Heart left ventricle (tissue), 16 donors: ENCODE data around the gene RBP5. TPM values are rescaled to one million over a fixed set of nuclear protein-coding genes. Genes with fewer than 3 reads are reported as not detected.
A peak's percentile ranks its signal among the peaks of the same experiment; 100 is the strongest.

ENCODE experiments used
- ATAC-seq, 4 donors: fragments of 200-7000 bp; cut with Tn5 transposase; one replicate each; pipeline ENCODE4 v1.9.1; 2020 to 2022; ENCODE audit warnings: moderate library complexity in 4 of 4, mild to moderate bottlenecking in 3 of 4, moderate number of reproducible peaks in 1 of 4
- DNase-seq, 5 donors: peaks; one replicate each; pipeline ENCODE4 v3.0.0-alpha.2; 2020
- H3K27ac ChIP-seq, 12 donors: fragments of 200-600 bp; sonication (generic) in 4 of 12; one replicate each; pipeline versions ENCODE4 v1.5.0 to v1.8.0; 2016 to 2022; ENCODE audit warnings: mild to moderate bottlenecking in 2 of 12
- H3K27me3 ChIP-seq, 9 donors: fragments of 200-600 bp; sonication (generic) in 2 of 9; one replicate each; pipeline versions ENCODE4 v1.5.1 to v1.8.0; 2016 to 2022; ENCODE audit warnings: mild to moderate bottlenecking in 3 of 9
- H3K36me3 ChIP-seq, 9 donors: fragments of 200-600 bp; sonication (generic) in 2 of 9; one replicate each; pipeline versions ENCODE4 v1.5.0 to v1.8.0; 2018 to 2022; ENCODE audit warnings: mild to moderate bottlenecking in 2 of 9
- H3K4me1 ChIP-seq, 12 donors: fragments of 200-600 bp; sonication (generic) in 4 of 12; one replicate each; pipeline versions ENCODE4 v1.5.0 to v1.8.0; 2016 to 2022; ENCODE audit warnings: mild to moderate bottlenecking in 3 of 12
- H3K4me3 ChIP-seq, 12 donors: fragments of 200-600 bp; sonication (generic) in 4 of 12; one replicate each; pipeline versions ENCODE4 v1.5.0 to v1.8.0; 2017 to 2022; ENCODE audit warnings: mild to moderate bottlenecking in 9 of 12, moderate library complexity in 4 of 12
- H3K9me3 ChIP-seq, 12 donors: fragments of 200-600 bp; sonication (generic) in 4 of 12; one replicate each; pipeline versions ENCODE4 v1.5.0 to v1.8.0; 2016 to 2022; ENCODE audit warnings: mild to moderate bottlenecking in 1 of 12
- POLR2A ChIP-seq, 2 donors: fragments of 450-650 bp; IDR thresholded peaks; one replicate each; pipeline ENCODE4 v1.6.1; 2017; ENCODE audit warnings: antibody characterized with exemption in 2 of 2, mild to moderate bottlenecking in 2 of 2, moderate library complexity in 2 of 2
- WGBS, 4 donors: extraction: QIAGEN DNeasy Blood & Tissue Kit in 2 of 4; methylation state at CpG; one replicate each; pipeline versions ENCODE4 v1.1.5 to v1.1.7; 2013 to 2018; 5-methylcytosine and 5-hydroxymethylcytosine counted together
- intact Hi-C, 10 donors: fragments of 100-400 bp; cut with DNase I; formaldehyde crosslinking; loops; one replicate each; pipeline versions ENCODE4 v1.11.1 to v1.14.2; 2022
- polyA plus RNA-seq, 2 donors: library from polyadenylated mRNA; stranded (reverse); fragments of 200-250 nt; gene quantifications; one replicate each; pipeline ENCODE4 v1.2.3, GENCODE V29; 2013
- total RNA-seq, 9 donors: library from RNA; depleted of rRNA in 2 of 9; stranded (reverse); fragments of >200 nt in 2 of 9; fragmentation: NEBNext Ultra II Directional in 3 of 9; extraction: Animal tissue kit (Norgen Biotek cat#: 25700) in 3 of 9; gene quantifications; one replicate each; pipeline versions ENCODE4 v1.1.0 to v1.2.4, GENCODE V29; 2016 to 2023
- TF ChIP-seq, protein P1 (sequence below), 12 donors: fragments of 200-600 bp; sonication (generic) in 4 of 12; IDR thresholded peaks; one replicate each; pipeline versions ENCODE4 v1.5.0 to v1.8.0; 2018 to 2022; ENCODE audit warnings: antibody characterized with exemption in 12 of 12, mild to moderate bottlenecking in 5 of 12
- donor health status: ischemic (EF 13 %, LVEDD 7.1; RV severe dilation, severe dysfunction).
- donor health status: healthy with polysubstance abuse.
- donor health status: DM: no; HTN: yes; CAD: no.
- donor health status: DM: no; HTN: no; CAD: no.
- donor health status: ischemic (EF 25% LVEDD 6.9; RV normal size, moderate dysfunction).
- donor health status: ischemic (EF 25% LVEDD 5.7; RV mildly dilated, moderate dysfunction).
- donor health status: healthy.
- donor health status: DM: yes; HTN: yes; CAD: no.
- donor health status: ischemic (EF 35%, LVEDD 5.7; RV mildly dilated, moderate dysfunction).
- donor health status: nonischemic (EF 11% LVEDD 7.7; RV severe dilation, severe dysfunction).
- donor health status: DM: yes; HTN: yes; CAD: no.
- donor health status: PGD.
- donor health status: ischemic (EF 29% LVEDD 5.4; RV normal size, mild dysfunction).
- donor health status: nonischemic (EF 23%, LVEDD 6.1; RV moderate dilation, normal function).

RBP5 gene
- total and polyA plus RNA-seq, 11 donors, result 0.34 to 2.1 (median 0.90) TPM; not detected in 7

DNA sequence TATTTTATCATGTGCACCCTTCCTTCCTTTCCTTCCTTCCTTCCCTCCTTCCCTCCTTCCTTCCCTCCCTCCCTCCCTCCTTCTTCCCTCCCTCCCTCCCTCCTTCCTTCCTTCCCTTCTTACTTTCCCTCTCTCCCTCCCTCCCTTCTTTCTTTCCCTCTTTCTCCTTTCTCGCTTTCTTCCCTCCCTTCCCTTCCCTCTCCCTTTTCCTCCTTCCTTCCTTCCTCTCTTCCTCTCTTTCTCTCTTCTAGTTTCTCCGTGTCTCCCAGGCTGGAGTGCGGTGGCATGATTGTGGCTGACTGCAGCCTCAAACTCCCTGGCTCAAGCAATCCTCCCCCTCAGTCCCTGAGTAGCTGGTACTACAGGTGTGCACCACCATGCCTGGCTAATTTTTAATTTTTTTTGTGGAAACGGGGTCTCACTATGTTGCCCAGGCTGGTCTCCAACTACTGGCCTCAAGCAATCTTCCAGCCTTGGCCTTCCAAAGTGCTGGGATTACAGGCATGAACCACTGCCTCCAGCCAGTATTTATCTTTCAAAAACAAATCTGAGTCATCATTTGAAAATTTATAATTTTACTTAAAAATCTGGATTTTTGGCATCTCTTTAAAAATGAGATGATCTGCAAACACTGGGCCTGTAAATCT lies 27.5 kb downstream of the RBP5 start:
- H3K27me3 ChIP-seq, result no peaks in the 10 kb centered on the region
- 87 to 96% (median 92%) methylated on average over 4 of the region's 4 CpGs for WGBS, 4 donors
- peaks cover 0 to 11% (median 0%) of the 10 kb centered on the region in 12 donors for H3K4me1 ChIP-seq
- intact Hi-C loops, result loop anchor here in 1 of 10 donors (10.0 kb wide), 1 partner anchor 156 kb away; the partner anchor contains the start of genes C12orf57 and RNU7-1
- H3K36me3 ChIP-seq, result peaks cover 0 to 50% (median 7%) of the 10 kb centered on the region in 9 donors
- H3K4me3 ChIP-seq, result no peak overlapping the region
- TF ChIP-seq, protein P1, sequence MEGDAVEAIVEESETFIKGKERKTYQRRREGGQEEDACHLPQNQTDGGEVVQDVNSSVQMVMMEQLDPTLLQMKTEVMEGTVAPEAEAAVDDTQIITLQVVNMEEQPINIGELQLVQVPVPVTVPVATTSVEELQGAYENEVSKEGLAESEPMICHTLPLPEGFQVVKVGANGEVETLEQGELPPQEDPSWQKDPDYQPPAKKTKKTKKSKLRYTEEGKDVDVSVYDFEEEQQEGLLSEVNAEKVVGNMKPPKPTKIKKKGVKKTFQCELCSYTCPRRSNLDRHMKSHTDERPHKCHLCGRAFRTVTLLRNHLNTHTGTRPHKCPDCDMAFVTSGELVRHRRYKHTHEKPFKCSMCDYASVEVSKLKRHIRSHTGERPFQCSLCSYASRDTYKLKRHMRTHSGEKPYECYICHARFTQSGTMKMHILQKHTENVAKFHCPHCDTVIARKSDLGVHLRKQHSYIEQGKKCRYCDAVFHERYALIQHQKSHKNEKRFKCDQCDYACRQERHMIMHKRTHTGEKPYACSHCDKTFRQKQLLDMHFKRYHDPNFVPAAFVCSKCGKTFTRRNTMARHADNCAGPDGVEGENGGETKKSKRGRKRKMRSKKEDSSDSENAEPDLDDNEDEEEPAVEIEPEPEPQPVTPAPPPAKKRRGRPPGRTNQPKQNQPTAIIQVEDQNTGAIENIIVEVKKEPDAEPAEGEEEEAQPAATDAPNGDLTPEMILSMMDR (IDR thresholded peaks at IDR 0.05), result no peak
- TF ChIP-seq POLR2A (IDR thresholded peaks at IDR 0.05), result no peak
- H3K9me3 ChIP-seq, result peaks cover 0 to 8% (median 3%) of the 10 kb centered on the region in 12 donors
- peak overlapping the region in 1 of 12 donors; percentile 27 for H3K27ac ChIP-seq
- ATAC-seq (peak in 2 of 4 donors; percentile 16 to 46), DNase-seq (no peak)

DNA sequence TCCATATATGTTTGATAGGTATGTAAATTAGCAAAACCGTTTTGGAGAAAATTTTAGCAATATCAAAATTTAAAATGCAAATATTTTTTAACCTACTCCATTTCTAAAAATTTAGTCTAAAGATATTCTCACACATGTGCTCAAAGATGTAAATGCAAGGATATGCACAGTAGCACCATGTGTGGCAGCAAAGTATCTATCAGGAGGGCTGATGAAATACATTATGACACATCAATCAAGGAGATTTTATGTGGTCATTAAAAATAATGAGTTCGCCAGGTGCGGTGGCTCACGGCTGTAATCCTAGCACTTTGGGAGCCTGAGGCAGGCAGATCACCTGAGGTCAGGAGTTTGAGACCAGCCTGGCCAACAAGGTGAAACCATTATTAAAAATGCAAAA lies 28.4 kb downstream of the RBP5 start:
- 90 to 91% (median 91%) methylated on average over 4 of the region's 4 CpGs for WGBS, 4 donors
- peaks cover 0 to 11% (median 0%) of the 10 kb centered on the region in 12 donors for H3K4me1 ChIP-seq
- intact Hi-C loops, result loop anchor here in 1 of 10 donors (10.0 kb wide), 1 partner anchor 155 kb away; the partner anchor contains the start of genes C12orf57 and RNU7-1
- H3K27ac ChIP-seq, result no peak overlapping the region
- ATAC-seq (no peak), DNase-seq (no peak)
- TF ChIP-seq, protein P1 (IDR thresholded peaks at IDR 0.05), result no peak
- no peak for TF ChIP-seq POLR2A (IDR thresholded peaks at IDR 0.05)
- H3K27me3 ChIP-seq, result no peaks in the 10 kb centered on the region
- H3K36me3 ChIP-seq, result peaks cover 0 to 50% (median 7%) of the 10 kb centered on the region in 9 donors
- no peaks in the 10 kb centered on the region for H3K9me3 ChIP-seq
- H3K4me3 ChIP-seq, result no peak overlapping the region

GRCh38 chr12:7099290-7099996 lies 29.2 kb downstream of the RBP5 start:
- Histone ChIP-seq H3K4me1 (peaks cover 0 to 11% (median 0%) of the 10 kb centered on the region in 12 donors), H3K27ac (no peak overlapping the region), H3K27me3 (no peaks in the 10 kb centered on the region), H3K9me3 (no peaks in the 10 kb centered on the region), H3K4me3 (no peak overlapping the region), H3K36me3 (peaks cover 0 to 48% (median 7%) of the 10 kb centered on the region in 9 donors)
- intact Hi-C loops, result loop anchor here in 5 of 10 donors (5.0 to 10.0 kb wide), 3 partner anchors 37 to 155 kb away; partner anchors contain the start of genes C12orf57 (in 3 of the 5), RNU7-1 (in 3 of the 5) and C1S (in 1 of the 5)
- DNase-seq (no peak), ATAC-seq (no peak)
- TF ChIP-seq POLR2A (IDR thresholded peaks at IDR 0.05), result no peak
- TF ChIP-seq, protein P1 (IDR thresholded peaks at IDR 0.05), result no peak
- WGBS, 4 donors, result 83 to 90% (median 88%) methylated on average over 9 of the region's 9 CpGs

DNA sequence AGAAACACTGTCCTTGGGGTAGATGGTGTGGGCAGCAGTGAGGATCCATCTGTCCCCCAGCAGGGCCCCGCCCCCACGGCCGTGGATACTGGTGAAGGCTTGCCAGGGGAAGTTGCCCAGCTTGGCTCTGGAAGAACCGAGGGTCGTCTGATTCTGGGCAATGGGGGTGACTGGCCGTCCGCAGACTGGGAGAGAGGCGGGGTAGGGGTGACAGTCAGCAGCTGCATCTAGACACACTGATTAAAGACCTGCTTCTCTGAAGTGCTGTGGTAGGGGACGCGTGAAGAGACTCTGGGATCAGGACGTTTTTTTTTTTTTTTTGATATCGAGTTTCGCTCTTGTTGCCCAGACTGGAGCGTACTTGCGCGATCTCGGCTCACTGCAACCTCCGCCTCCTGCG lies 31.7 kb downstream of the RBP5 start:
- Histone ChIP-seq H3K9me3 (no peaks in the 10 kb centered on the region), H3K36me3 (peaks cover 0 to 29% (median 6%) of the 10 kb centered on the region in 9 donors), H3K27me3 (no peaks in the 10 kb centered on the region), H3K4me3 (no peak overlapping the region), H3K27ac (no peak overlapping the region), H3K4me1 (peaks cover 0 to 18% (median 4%) of the 10 kb centered on the region in 12 donors)
- 86 to 89% (median 88%) methylated on average over 14 to 19 of the region's 19 CpGs for WGBS, 4 donors
- ATAC-seq, result no peak
- TF ChIP-seq POLR2A (IDR thresholded peaks at IDR 0.05), result no peak
- TF ChIP-seq, protein P1 (IDR thresholded peaks at IDR 0.05), result no peak
- DNase-seq, result no peak
- intact Hi-C loops, result loop anchor here in 5 of 10 donors (5.0 to 10.0 kb wide), 3 partner anchors 35 to 152 kb away; partner anchors contain the start of genes C12orf57 (in 3 of the 5), RNU7-1 (in 3 of the 5) and C1S (in 1 of the 5)
